Erythroblast (primary cell): ENCODE data around the gene HIP1.
"Not testable (repeated sequence)": the region's sequence is repeated elsewhere in the genome, so short reads cannot be mapped to it uniquely, and the experiment has no call there.

Source experiments
- DNase-seq, 2 experiments: peaks; one replicate each; lab custom pipeline; 2025; lab: John Stamatoyannopoulos, UW
- GATA1 ChIP-seq: IDR thresholded peaks from 2 replicates; pipeline ENCODE4 v1.6.1; 2011; ENCODE audit warnings: low read depth, mild to moderate bottlenecking, control low read depth, low read length, moderate library complexity
- POLR2A ChIP-seq: IDR thresholded peaks from 2 replicates; pipeline ENCODE4 v1.6.1; 2011; ENCODE audit warnings: mild to moderate bottlenecking, low read length

Gene HIP1

DNA sequence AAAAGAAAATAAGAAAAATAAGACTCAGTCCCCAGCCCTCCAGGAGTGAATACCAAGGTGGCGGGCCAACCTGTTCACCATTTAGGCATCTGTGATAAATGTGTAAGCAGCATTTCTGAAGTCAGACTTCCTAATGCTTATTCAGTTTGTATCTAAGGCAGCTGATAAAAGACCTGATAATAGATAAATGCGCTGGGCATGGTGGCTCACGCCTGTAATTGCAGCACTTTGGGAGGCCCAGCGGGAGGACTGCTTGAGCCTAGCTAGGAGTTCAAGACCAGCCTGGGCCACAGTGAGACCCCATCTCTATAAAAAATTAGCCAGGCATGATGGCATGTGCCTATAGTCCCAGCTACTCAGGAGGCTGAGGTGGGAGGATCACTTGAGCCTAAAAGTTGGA, 143.0 kb downstream of the HIP1 start:
- no peak for DNase-seq
- TF ChIP-seq POLR2A (no peak), GATA1 (no peak)

DNA sequence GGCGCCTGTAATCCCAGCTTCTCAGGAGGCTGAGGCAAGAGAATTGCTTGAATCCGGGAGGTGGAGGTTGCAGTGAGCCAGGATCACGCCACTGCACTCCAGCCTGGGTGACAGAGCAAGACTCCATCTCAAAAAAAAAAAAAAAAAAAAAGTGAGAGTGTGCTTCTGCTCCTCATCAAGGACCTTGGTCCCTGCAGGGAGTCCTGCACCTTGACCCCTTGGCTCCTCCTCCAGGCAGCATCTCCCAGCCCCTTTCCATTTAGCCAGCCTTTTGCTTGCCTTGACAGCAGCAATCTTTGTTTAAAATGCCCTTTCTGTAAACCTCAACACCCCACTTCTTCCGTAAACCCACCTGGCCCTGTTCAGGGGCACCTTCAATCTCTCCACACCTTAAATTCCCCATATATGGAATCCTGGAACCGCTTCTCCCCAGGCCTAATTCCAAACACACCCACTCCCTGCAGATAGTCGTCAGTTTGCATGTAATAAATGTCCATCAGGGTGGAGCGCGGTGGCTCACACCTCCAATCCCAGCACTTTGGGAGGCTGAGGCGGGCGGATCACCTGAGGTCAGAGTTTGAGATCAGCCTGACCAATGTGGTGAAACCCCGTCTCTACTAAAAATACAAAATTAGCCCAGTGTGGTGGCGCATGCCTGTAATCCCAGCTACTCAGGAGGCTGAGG, 145.1 kb downstream of the HIP1 start:
- DNase-seq, result not testable (repeated sequence)

- no peak for TF ChIP-seq GATA1
- no peak for TF ChIP-seq POLR2A
- DNase-seq, result no peak
These were observed 147.1 kb downstream of the HIP1 start for GRCh38 chr7:75591467-75592255.

DNA sequence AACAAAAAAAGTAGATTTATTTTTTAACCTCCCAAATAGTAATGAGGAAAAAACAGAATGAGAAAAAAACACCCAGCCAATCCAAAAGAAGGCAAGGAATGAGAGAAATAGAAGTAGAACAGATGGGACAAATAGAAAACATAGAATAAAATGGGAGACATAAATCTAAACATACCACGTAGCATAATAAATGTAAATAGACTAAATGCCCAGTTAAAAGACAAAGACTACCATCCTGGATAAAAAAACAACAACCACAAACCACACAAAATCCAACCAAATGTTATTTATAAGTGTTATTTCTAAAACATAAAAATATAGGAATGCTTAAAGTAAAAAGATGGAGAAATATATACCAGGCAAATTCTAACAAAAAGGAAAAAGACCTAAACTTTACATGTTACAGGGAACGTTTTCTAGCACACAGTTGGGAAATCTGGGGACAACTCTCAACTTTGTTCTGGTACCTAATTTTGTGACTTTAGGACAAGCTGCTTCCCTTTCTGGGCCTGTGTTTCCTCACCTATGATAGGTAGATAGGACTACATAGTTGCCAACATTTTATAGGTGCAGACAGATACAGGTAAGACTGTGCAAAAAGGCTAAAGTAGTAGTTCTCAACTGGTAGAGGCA, 148.3 kb downstream of the HIP1 start:
- TF ChIP-seq GATA1 (no peak), POLR2A (no peak)
- DNase-seq, result no peak

DNA sequence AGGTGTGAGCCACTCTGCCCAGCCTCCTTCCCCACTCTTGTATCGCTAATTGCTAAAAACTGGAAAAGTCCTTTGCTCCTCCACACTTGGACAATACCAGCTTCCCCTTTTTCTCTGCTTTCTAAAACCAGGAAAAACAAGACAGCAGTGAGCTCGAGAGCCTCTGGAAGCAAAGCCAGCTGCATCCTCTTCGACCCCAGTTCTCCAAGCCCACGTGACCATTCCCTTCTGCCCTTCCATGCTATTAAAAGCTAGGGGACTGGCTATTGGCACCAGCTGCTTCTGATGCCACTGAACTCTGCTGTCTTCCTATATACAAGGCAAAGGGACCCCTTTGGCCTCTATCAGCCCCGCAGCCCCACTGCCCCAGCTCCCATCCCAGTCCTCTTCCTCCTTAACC, 154.4 kb downstream of the HIP1 start:
- DNase-seq, result no peak
- TF ChIP-seq GATA1, result no peak
- TF ChIP-seq POLR2A, result no peak

DNA sequence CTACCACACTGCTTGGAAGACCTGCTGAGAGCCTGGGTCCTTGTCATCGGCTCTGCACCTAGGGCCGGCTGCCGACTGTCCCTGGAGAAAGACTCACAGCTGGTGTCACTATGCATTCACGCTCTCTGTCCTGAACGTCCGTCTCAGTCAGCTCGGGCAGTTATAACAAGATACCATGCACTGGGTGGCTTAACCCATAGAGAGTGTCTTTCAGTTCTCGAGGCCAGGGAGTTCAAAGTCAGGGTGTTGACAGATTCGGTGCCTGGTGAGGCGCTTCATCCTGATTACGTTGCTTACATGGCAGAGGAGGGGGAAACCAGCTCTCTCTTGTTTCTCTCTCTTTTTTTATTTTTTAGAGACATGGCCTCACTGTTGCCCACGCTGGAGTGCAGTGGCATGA, 155.5 kb downstream of the HIP1 start:
- no peak for DNase-seq
- TF ChIP-seq POLR2A (no peak), GATA1 (no peak)

DNA sequence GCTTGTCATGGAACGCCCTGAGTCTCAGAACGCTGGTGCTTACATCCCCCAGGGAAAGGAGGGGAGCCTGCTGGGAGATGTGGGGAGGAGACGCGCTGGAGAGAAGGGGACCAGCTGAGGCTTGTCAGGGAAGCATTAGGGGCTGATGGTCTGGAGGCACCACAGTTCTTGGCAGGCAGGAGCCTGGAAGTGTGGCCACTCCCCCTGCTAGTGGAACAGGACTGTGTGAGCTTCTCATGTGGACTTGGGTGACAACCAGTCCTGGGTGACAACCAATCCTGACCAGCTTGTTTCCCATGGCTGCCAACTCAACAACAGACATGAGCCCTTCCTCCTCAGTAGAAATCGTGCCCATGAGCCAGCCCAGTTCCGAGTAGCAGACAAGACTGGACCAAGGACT, 158.8 kb downstream of the HIP1 start:
- TF ChIP-seq GATA1, result no peak
- no peak for TF ChIP-seq POLR2A

GRCh38 chr7:75578081-75578480, 160.7 kb downstream of the HIP1 start:
- TF ChIP-seq GATA1 (no peak), POLR2A (no peak)
- no peak for DNase-seq

More for the DNA sequence above, 158.8 kb downstream of the HIP1 start:
- DNase-seq, result no peak

DNA sequence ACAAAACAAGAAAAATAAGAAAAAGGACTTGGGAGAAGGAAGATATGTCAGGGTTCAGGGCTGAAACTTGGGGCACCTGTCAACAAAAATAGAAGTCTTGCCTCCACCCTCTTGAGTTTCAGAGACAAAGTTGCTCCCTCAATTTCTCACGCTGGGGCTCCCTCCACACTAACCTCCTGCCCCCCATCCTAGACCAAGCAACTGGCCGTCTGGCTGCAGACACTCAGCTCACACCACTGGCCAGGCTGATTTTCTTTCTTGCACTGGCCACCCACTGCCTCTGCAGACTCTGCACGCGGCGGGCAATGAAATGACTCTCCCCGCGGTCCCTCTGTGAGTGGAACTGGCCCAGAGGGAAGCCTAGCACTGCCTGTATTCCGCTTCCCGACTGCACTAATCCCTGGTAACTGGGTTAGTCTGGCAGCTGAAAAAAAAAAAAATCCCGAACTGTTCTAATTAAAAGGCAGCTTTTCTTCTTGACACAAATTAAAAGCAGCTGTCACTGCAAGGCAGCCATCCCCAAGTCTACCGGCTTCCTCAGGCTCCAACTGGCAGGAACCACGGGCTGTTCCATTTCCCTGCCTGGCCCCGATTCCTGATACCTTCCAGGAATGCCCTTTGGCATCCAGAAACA, 163.1 kb downstream of the HIP1 start:
- DNase-seq, result no peak
- no peak for TF ChIP-seq POLR2A
- no peak for TF ChIP-seq GATA1

GRCh38 chr7:75573477-75574019, 165.2 kb downstream of the HIP1 start:
- DNase-seq, result no peak
- no peak for TF ChIP-seq GATA1

DNA sequence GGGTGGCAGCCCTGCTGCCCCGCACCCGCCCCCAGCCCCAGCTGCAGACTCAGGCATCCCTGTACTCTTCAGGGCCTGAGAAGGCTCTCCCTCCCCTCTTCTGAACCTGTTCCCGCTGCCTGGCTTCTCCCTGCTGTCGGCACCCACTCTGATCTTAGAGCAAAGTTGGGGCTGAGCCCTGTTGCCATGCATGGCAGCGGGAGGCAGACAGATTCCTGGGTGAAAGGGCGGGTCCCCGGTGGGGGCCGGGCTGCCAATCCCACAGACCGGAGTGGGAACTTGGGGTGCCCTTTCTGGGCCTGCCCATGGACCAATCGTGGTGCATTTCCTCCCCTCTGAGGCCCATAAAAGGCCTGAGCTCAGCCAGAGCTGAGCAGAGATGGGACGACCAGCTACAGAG, 165.9 kb downstream of the HIP1 start:
- no peak for DNase-seq
- TF ChIP-seq GATA1 (no peak), POLR2A (no peak)

DNA sequence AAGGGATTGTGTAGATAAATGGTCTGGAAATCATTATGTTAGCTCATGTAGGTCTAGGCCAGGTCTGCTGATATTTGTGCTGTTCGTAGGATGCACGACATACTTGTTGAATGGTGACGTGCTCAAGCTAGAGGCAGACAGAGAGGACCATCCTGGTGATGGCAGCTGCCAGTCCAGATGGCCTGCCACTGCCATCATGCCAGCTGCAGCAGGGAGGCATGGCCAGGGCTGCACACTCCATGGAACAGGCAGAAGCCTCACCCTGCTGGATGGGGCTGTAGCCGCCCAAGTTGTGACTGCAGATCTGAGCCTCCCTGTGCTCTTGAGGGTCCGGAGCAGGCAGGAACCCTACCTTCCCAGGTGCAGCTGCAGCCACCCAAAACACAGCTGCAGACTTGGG, 166.3 kb downstream of the HIP1 start:
- no peak for TF ChIP-seq POLR2A
- TF ChIP-seq GATA1, result no peak
- DNase-seq, result no peak

DNA sequence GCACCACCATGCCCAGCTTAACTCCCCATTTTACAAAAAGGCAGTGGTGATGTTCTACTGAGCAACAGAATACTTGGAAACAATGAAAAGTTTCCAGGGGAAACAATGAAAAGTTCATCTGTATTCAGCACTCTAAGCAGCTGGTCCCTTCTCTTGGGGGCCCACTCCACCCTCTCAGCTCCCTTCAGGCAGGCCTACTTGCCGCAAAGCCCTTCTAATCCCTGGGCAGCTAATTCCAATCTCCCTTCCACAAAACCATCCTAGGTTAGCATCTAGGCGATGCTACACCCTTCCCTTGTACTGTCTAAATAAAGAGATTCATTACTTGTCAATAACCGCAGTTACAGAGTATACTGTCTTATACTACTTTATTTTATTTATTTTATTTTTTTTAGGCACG, 167.5 kb downstream of the HIP1 start:
- TF ChIP-seq POLR2A (no peak), GATA1 (no peak)
- no peak for DNase-seq

- DNase-seq, result not testable (repeated sequence)
These were observed 169.0 kb downstream of the HIP1 start for GRCh38 chr7:75569629-75570282.
